ENCODE data around the gene CYFIP1.
"Not testable (repeated sequence)": the region's sequence is repeated elsewhere in the genome, so short reads cannot be mapped to it uniquely, and the experiment has no call there.

CYFIP1 gene

DNA sequence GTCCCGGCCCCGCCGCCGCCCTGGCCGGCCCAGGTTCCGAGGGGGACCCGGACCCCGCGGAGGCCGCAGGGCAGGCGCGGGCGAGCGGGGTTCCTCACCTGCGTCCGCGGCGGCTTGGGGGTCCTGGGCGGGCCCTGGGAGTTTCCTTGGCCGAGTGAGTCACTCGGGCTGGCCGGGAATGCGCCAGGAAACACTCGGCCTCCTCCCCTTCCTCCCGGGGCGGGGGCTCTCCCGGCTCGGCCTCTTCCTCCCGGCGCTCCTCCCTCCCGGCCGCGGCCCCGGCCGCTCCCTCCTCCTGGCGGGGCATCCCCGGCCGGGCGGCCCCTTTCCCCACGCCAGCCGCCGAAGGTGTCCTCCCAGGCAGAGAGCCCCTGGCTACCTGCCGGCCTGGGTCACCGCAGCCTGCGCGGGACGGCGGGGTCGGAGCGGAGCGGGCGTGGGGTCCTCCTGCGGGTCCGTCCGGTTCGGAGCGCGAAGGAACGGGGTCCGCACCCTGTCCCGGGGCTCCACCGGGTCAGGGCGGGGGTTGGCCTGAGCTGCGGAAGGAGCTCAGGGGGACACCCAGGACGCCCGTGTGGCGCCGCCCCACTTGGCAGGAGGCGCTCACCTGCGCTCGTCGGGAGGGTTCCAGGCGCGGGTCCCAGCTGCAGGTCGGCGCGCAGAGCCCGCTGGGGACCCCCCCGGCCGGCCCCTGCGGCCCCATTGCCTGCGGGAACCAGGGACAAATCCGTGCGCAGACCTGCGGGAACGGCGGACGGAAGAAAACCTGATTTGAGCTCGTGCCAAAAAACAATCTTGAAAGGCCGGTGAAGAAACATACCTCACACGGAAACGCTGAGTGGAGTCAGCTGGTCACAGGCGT lies at the start of gene CYFIP1:
Gene CYFIP1 (minus strand): TSS at position 180 of the 862 bp plus-strand sequence. CDS start 33,083 bp downstream, outside the sequence.
- peak; percentile 21 for DNase-seq

DNA sequence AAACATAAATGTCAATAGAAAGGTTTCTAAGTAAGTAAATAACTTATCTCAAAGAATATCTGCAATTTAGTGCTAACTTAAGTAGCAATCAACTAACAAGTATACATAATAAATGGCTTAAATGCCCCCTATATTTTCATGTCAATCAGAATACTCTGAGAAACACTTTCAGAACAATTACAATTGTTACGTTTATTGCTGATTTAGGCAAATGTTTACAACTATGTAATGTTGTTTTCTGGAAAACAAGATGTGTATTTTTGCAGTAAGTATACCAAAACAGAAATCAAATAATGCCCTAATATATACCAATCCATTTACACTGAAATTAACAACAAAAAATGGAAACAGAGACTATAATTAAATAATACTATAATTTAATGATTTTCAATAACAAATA lies 46.0 kb upstream of the CYFIP1 start:
- no peak for DNase-seq

DNA sequence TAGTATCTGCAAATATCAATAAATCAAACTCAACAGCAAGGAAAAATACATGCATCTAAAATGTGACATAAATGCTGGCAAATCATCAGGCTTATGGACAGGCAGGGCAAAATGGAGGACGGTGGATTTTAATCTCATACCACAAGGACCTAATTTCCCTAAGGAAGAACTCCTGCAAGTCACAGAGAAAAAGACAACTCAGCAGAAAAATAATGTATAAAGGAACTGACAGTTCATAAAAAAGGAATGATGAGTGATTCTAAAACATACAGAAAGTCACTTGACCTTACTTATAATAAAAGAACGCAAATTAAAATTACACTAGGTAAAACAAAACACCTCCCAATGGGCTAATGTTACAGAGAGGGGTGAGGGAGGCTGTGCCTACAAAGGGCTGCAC lies 42.0 kb upstream of the CYFIP1 start:
- no peak for DNase-seq

DNA sequence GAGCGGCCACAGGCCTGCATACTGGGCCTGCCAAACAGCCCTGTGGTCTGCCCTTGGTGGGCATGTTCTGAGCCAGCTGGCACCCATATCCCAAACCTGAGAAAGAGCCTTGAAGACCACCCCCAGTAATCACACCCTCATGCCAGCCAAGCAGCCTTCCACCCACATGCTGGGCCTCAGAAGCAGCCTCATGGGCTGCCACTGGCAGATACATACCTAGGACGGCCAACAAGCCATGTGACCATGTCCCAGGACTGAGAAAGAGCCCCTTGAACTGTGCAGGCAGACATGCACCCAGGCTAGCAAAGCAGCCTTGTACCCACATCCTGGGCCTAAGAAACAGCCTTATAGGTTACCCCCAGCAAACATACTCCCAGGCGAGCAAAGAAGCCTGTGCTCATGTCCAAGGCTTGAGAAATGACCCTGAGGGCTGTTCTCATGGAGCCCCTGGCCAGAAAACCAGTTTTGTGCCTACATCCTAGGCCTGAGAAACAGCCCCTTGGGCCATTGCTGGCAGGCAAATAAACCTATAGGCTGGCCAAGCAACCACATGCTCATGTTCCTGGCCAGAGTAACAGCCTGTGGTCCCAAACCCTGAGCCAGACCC lies 34.3 kb upstream of the CYFIP1 start:
- no peak for DNase-seq

DNA sequence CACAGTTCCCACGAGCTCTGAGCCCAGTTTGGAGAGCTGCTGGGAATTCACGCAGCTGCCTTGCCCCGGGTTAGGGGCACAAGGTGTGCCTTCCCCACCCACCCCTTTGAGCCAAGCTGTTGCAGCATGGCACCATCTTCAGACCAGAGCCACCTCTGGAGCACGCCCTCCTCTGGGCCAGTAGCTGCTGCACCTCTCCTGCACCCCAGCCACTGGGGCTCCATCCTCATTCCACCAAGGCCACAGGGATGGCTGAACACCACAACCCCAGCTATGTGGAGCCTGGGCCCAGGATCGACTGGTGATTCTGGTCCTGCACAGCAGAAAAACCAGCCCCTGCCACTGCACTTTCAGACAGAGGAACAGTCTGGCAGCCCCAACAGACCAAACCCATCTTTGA lies 33.5 kb upstream of the CYFIP1 start:
- DNase-seq = no peak

DNA sequence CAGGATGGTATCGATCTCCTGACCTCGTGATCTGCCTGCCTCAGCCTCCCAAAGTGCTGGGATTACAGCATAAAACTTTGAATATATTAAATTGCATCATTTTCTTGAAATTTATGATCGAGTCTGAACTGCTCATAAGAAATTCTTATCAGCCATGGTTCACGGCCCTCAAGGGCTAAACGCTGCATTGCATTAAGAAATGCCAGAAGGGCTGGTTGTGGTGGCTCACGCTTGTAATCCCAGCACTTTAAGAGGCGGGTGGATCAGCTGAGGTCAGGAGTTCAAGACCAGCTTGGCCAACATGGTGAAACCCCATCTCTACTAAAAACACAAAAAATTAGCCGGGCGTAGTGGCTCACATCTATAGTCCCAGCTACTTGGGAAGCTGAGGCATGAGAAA lies 32.4 kb upstream of the CYFIP1 start:
- not testable (repeated sequence) for DNase-seq

DNA sequence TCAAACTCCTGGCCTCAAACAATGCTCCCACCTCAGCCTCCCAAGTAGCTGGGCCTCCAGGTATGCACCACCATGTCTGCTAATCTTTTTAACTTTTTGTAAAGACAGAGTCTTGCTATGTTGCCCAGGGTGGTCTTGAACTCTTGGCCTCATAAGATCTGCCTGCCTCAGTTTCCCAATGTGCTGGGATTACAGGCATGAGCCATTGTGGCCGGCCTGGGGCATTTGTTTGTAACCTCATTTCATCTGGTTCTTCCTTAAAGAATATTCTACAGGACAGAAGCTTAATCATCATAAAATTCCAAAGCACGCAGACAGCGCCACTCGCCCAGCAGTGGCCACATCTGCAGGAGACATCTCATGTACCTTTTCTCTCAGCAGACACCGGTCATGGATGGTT lies 23.6 kb upstream of the CYFIP1 start:
- DNase-seq = no peak

DNA sequence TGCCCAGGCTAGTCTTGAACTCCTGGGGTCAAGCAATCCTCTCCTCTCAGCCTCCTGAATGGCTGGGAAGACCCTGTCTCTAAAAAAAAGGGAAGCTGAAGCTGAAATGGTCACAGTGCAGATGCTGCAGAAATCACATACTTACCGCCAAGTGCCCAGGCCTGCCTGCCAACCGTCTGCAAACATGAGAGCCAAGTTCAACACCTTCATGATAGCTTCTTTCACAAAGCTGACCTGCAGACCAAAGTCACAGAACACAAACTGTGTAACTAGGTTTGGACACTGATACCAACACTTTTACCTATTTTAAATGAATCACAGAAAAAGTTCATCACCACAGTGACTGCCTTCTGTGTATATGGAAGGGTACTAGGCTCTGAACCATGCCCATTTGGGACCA lies 22.8 kb upstream of the CYFIP1 start:
- DNase-seq = no peak

DNA sequence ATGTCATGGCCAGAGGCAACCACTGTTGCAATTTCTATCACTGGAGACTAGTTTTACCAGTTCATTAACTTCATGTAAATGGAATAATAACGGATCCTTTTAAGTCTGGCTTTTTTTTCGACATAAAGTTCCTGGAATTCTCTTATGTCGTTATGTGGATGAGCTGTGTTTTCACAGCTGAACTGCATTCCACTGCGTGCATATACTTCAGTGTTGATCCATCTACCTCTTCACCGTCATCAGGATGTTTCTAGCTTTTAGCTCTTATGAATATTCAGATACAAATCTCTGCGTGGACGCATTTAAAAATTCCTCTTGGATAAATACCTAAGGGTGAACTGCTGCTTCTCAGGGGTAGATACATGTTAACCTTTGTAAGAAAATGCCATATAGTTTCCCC lies 15.6 kb upstream of the CYFIP1 start:
- DNase-seq = no peak

DNA sequence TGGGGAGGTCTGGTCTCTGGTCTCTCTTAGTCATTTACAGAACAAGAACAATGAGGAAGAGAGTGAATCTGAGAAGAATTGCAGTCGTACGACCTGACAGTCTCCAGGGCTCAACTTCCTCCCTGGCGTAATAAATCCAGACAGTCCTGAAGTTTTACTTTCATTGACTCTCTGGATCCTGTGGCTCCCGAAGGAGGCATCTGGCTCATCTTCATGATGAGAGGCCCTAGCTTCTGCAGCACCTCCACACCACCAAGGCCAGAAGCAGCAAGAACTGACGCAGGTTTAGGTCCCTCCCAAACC lies 11.8 kb upstream of the CYFIP1 start:
- no peak for DNase-seq

DNA sequence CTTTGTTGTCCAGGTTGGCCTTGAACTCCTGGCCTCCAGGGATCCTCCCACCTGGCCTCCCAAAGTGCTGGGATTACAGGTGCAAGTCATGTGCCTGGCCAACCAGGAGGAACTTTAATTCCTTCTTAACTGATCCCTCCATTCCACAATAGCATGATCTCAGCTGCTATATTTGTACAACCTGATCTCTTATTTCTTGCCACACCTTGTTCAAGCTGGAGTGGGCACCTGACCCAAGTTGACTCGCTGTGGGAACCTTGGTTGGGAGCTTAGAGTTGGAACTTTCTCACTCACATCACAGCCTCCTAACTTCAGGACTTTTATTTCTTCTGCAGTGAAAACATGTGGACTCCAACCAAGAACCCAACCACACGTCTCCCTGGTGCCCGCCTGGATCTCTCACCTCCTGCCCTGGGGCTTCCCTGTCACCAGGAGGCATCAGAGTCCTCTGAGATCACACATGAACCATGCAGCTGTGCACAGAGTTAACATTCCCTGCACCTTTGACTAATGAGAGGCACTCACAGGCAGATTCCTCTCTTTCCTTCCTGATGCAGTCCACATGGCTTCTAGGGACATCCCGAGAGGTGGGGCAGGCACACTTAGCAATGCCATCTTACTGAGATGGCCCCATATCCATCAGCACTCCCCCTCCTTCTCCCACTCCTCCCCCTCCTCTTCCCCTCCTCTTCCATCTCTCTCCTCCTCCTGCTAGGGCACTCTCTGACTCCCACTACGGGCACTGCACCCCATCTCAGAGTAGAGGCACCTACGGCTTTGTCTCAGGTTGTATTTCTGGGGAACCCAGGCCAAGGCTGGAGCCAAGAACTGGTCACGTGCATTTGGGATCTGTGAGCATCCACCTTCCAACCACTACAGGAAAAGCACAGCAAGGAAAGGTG lies 9.7 kb upstream of the CYFIP1 start:
- DNase-seq = no peak

DNA sequence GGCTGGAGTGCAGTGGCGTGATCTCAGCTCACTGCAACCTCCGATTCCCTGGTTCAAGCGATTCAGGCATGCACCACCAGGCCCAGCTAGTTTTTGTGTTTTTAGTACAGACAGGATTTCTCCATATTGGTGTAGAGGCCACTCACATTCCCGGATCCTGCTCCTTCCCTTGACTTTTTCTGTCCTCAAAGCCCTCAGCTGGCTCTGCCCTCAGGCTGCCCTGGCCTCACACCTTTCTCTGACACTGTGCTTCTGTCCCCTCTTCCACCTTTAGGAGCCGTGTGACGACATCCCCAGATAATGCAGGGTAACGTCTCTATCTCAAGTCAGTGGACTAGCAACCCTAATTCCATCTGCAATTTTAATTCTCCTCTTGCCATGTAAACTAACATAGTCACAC lies 8.6 kb upstream of the CYFIP1 start:
- DNase-seq = no peak

DNA sequence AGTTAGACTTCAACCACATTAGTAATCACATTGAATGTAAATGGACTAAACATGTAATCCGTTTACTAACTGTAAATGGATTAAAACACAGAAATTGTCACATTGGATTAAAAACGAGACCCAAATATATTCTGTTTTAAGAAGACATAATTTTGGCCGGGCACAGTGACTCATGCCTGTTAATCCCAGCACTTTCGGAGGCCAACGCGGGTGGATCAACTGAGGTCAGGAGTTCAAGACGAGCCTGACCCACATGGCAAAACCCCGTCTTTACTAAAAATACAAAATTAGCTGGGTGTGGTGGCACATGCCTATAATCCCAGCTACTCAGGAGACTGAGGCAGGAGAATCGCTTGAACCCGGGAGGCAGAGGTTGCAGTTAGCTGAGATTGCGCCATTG lies 1.8 kb upstream of the CYFIP1 start:
- DNase-seq = not testable (repeated sequence)

DNA sequence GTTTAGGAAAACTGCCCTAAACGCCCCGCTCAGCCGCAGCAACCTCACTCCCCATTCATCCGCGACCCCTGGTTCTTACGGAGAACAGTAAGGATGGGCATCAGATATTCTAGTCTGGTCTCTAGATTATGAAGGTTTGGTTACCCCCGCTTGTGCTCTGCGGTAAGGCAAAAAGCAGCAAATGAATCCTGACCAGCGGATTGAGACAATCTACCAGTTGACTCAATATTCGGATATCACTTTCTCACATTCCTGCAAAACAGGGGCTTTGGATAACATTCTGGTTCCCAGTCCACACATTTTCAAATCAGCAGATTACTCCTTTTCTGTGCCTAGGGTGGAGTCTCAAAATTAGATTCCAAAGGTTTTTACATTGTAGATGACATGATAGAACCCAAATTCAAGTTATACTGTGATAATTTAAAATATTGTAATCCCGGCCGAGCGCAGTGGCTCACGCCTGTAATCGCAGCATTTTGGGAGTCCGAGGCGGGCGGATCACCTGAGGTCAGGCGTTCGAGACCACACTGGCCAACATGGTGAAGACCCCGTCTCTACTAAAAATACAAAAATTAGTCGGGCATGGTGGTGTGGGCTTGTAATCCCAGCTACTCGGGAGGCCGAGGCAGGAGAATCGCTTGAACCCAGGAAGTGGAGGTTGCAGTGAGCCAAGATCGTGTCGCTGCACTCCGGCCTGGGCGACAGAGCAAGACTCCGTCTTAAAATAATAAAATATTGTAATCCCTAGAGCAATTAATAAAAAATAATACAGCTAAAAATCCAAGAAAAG lies 1.1 kb upstream of the CYFIP1 start:
- no peak for DNase-seq

DNA sequence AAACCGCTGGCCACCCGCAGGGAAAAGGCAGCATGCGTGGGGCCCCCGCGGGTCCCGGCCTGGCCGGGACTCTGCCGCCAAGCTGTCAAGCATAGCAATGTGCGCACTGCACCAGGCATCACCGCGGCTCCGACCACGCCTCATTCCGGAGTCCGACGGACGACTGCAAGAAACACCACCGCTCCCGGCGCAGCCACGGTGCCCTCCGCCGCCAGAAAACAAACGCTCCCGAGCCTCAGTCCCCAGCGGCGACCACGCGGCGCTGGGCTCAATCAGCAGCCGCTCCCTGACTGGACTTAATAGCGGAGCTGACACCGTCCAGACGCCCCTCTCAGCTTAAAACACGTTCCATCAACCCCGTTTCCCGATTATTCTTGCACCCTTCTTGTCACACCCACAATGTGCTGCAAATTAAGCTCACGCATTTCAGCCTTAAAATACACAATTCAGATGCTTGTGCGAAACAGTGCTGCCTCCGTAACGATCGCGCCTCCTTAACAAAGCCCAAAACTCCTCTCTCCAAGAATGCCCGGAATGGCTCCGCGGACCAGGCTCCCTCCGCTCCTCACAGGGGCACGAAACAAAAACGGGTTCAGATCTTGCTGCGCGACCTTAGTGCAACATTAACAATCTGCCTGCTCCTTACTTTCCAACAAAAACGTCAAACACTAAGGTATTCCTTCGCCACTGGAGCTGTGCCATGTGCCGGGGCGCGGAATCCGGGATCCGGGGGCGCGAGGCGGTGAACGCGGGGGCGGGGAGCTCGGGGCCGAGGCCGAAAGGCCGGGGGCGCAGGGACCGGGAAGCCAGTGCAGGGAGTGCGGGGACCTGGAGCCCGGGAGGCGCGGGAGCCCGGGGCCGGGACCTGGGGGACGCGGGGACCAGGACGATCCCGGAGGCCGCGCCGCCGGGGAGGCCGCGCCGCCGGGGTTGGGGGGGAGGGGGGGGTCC lies 655 bp downstream of the CYFIP1 start:
- peak; percentile 58 for DNase-seq

DNA sequence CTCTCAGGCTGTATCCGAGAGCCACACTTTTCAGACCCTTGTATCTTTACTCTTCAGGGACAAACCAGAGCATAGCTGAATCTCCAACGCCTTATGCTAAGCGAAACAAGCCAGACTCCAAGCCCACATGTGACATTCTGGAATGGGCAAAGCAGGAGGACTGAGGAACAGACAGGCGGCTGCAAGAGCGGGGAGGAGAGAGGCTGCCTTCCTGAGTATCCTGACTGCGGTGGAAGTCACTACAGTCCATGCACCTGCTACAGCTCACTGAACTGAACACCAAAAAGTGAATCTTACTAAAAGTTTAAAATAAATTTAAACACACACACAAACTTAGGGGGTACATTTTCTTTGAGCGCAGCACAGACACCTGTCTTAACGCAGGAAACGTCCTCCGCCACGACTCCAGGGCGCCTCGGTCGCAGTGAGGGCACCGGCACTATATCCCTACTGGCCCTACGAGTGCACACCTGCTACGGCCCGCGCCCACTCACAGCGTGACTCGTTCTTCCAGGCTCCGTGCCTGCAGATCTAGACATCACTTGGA lies 1.4 kb downstream of the CYFIP1 start:
- no peak for DNase-seq

DNA sequence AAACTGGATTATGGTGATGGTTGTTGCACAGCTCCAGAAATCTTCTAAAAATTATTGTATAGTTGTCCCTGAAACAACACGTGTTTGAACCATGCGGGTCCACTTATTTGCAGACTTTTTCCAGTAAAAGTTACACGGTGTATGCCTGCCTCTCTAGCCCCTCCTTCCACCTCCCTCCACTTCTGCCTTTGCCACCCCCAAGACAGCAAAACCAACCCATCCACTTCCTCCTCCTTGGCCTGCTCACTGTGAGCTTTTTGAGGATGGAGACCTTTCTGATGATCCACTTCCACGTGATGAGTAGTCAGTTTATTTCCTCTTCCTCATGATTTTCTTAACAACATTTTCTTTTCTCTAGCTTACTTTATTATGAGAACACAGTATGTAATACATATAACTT lies 5.4 kb downstream of the CYFIP1 start:
- no peak for DNase-seq

DNA sequence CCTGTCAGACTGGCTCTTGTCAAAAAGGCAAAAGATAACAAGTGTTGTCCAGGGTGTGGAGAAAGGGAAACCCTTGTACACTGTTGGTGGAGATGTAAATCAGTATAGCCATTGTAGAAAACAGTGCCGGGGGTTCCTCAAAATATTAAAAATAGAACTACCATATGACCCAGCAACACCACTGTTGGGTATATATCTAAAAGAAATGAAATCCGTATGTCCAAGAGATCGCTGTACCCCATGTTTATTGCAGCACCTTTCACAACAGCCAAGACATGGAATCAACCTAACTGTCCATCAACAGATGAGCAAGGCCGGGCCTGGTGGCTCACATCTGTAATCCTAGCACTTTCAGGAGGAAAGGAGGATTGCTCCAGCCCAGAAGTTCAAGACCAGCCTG lies 6.2 kb downstream of the CYFIP1 start:
- no peak for DNase-seq

DNA sequence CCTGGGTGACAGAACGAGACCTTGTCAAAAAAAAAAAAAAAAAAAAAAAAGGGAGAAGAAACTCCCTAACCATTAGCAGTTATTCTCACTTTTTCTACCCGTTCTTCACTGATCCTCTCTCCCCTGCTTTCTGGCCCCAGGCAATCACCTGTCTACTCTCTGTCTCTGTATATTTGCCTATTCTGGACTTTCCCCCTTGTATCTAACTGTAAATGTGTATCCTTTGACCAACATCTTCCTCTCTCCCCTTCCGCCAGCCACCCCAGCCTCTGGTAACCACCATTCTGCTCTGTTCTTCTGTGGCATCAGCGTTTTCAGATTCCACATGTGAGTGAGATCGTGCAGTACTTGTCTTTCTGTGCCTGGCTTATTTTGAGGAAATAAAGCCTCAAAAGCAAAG lies 6.9 kb downstream of the CYFIP1 start:
- no peak for DNase-seq

DNA sequence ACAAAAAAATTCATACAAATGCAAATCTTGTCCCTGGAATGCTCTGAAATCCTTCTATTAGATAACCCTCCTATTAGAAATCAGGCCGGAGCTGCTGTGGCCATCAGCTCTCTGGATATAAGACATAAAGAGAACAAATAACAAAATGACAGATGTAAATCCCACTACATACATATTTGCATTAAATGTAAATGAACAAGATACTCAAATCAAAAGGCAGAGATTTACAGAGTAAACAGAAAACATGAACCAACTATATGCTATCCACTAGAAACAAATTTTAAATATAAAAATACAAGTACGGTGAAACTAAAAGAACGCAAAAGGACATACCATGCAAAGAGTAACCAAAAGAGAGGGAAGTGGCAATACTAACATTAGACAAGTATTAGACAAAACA lies 10.7 kb downstream of the CYFIP1 start:
- DNase-seq = no peak

DNA sequence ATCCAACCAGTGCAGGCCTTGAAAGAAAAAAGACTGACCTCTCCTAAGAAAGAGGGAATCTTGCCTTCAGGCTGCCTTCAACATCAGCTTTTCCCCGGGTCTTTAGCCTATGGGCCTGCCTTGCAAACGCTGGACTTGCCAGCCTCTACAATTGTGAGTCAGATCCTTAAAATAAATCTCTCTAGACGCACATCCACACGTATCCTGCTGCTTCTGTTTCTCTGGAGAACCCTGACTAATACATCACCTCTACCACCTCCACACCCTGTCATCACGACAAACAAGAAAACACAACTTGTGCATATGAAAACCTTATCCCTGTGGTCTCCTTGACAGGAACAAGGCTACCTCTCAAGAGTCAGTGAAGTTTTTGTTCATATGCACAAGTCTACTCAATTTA lies 11.8 kb downstream of the CYFIP1 start:
- DNase-seq = no peak
